Mucosa of descending colon (tissue), 3 donors: ENCODE measurements around the gene FN3KRP. TPM values are rescaled to one million over a fixed set of nuclear protein-coding genes. Genes with fewer than 3 reads are reported as not detected.

Experiments
- ATAC-seq: fragments of 200-7000 bp; cut with Tn5 transposase; one replicate; pipeline ENCODE4 v1.9.1; 2020; ENCODE audit warnings: mild to moderate bottlenecking, moderate library complexity
- DNase-seq, 3 donors: peaks; one replicate each; pipeline ENCODE4 v3.0.0-alpha.2; 2020
- H3K36me3 ChIP-seq: fragments of 200-600 bp; one replicate; pipeline ENCODE4 v1.8.0; 2021; ENCODE audit warnings: low read depth, mild to moderate bottlenecking
- H3K4me1 ChIP-seq: fragments of 200-600 bp; one replicate; pipeline ENCODE4 v1.8.0; 2021; ENCODE audit warnings: low read depth, mild to moderate bottlenecking
- H3K4me3 ChIP-seq: fragments of 200-600 bp; one replicate; pipeline ENCODE4 v1.8.0; 2021; ENCODE audit warnings: mild to moderate bottlenecking
- H3K9me3 ChIP-seq: fragments of 200-600 bp; one replicate; pipeline ENCODE4 v1.8.0; 2021; ENCODE audit warnings: mild to moderate bottlenecking
- CTCF ChIP-seq: fragments of 200-600 bp; IDR thresholded peaks from one replicate; pipeline ENCODE4 v1.8.0; 2022; ENCODE audit warnings: antibody characterized with exemption, mild to moderate bottlenecking
- intact Hi-C, 2 donors: fragments of 100-400 bp; cut with DNase I in 1 of 2; cut with micrococcal nuclease in 1 of 2; formaldehyde crosslinking; loops; one replicate each; pipeline versions ENCODE4 v1.11.0 to v1.11.1; 2022; cut with DNase I, micrococcal nuclease
- total RNA-seq, 3 donors: library from RNA; stranded (reverse); fragmentation: NEBNext Ultra II Directional in 2 of 3; extraction: Animal tissue kit (Norgen Biotek cat#: 25700) in 2 of 3; gene quantifications; one replicate each; pipeline versions ENCODE4 v1.2.1 to v1.2.4, GENCODE V29; 2021 to 2023
- donor health status: DM: no; HTN: no; CAD: no; lungs with moderate emphysema.
- donor health status: DM: no; HTN: no; CAD: no.
- donor health status: DM: no; HTN: yes; CAD: no.

The FN3KRP gene
- total RNA-seq, 3 donors from 2014 or later, result 30.8 to 36.1 (median 34.8) TPM

GRCh38 chr17:82750241-82750908, 33.9 kb downstream of the FN3KRP start:
- intact Hi-C loops, result no loop called here
- Histone ChIP-seq H3K36me3 (no peaks in the 10 kb centered on the region), H3K4me1 (peaks cover 9% of the 10 kb centered on the region), H3K4me3 (no peak overlapping the region), H3K9me3 (peaks cover 4% of the 10 kb centered on the region)
- no peak for TF ChIP-seq CTCF
- DNase-seq (no peak), ATAC-seq (no peak)

GRCh38 chr17:82751171-82751570, 34.7 kb downstream of the FN3KRP start:
- no peaks in the 10 kb centered on the region for H3K36me3 ChIP-seq
- H3K4me3 ChIP-seq, result no peak overlapping the region
- DNase-seq (peak in 1 of 3 donors; percentile 69), ATAC-seq (no peak)
- H3K9me3 ChIP-seq, result peaks cover 2% of the 10 kb centered on the region
- no peak for TF ChIP-seq CTCF
- intact Hi-C loops, result no loop called here
- H3K4me1 ChIP-seq, result peaks cover 9% of the 10 kb centered on the region

GRCh38 chr17:82751571-82752370, 35.3 kb downstream of the FN3KRP start, which contains the start of gene TBCD:
TSS of gene TBCD (plus strand) at chr17:82752065. CDS start at chr17:82752194, 129 bp downstream.
- DNase-seq (peak; percentile 90 to 93 (median 92)), ATAC-seq (peak; percentile 88)
- no peaks in the 10 kb centered on the region for H3K36me3 ChIP-seq
- H3K4me3 ChIP-seq, result peak within 1 kb of the TSS; percentile 81
- no peak for TF ChIP-seq CTCF
- peaks cover 9% of the 10 kb centered on the region for H3K4me1 ChIP-seq
- H3K9me3 ChIP-seq, result no peaks in the 10 kb centered on the region
- intact Hi-C loops, result no loop called here

GRCh38 chr17:82752371-82753200, 36.1 kb downstream of the FN3KRP start:
- peak; percentile 27 for ATAC-seq
- no peak for TF ChIP-seq CTCF
- H3K4me1 ChIP-seq, result peaks cover 9% of the 10 kb centered on the region
- peak in 2 of 3 donors; percentile 65 to 71 for DNase-seq
- peak overlapping the region; percentile 81 for H3K4me3 ChIP-seq
- no peaks in the 10 kb centered on the region for H3K9me3 ChIP-seq
- H3K36me3 ChIP-seq, result no peaks in the 10 kb centered on the region
- intact Hi-C loops, result no loop called here

- TF ChIP-seq CTCF, result no peak
- Histone ChIP-seq H3K4me1 (peaks cover 9% of the 10 kb centered on the region), H3K4me3 (no peak overlapping the region), H3K9me3 (no peaks in the 10 kb centered on the region), H3K36me3 (no peaks in the 10 kb centered on the region)
- intact Hi-C loops, result no loop called here
- DNase-seq, result no peak
- ATAC-seq, result no peak
Measured at GRCh38 chr17:82753201-82753464, 36.6 kb downstream of the FN3KRP start.
